NCI-H446 (cell line): ENCODE results near the gene NRN1L.
"Not testable (repeated sequence)": the region's sequence is repeated elsewhere in the genome, so short reads cannot be mapped to it uniquely, and the experiment has no call there.

Experiments
- DNase-seq, 2 experiments: peaks; one replicate each; lab custom pipeline; 2025; lab: John Stamatoyannopoulos, UW

Gene NRN1L

GRCh38 chr16:67882374-67883145 lies 2.1 kb upstream of the NRN1L start:
- no peak for DNase-seq

- no peak for DNase-seq
These were observed 1.4 kb upstream of the NRN1L start for GRCh38 chr16:67883146-67883871.

- DNase-seq = peak in 1 of 2 experiments; percentile 5
These were observed 818 bp upstream of the NRN1L start for GRCh38 chr16:67883872-67884261.

GRCh38 chr16:67885545-67885944 lies 860 bp downstream of the NRN1L start:
- DNase-seq = no peak

GRCh38 chr16:67885976-67886375 lies 1.3 kb downstream of the NRN1L start:
- DNase-seq = no peak

- DNase-seq = no peak
These were observed 1.7 kb downstream of the NRN1L start for GRCh38 chr16:67886387-67886786.

- DNase-seq = no peak
These were observed 3.6 kb downstream of the NRN1L start for GRCh38 chr16:67888331-67888730.

DNA sequence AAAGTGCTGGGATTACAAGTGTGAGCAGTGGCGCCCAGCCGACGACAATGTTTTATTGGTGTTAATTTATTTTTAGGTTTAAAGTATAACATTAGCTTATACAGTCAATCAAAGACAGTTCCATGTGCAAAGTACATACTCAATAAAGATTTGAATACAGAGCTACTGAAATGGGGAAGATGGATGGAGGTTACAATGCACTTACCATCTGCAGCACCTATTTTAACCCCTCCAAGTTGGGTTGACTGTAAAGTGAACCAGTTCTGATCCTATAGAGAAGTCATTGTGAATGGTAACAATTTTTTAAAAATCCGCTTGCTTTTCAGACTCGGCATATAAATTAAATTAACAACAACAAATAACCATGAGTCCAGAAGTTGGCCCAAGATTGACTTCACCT lies 7.7 kb downstream of the NRN1L start:
- DNase-seq = no peak

GRCh38 chr16:67892899-67893742 lies 8.4 kb downstream of the NRN1L start, which contains the start of gene PSKH1:
Gene PSKH1, plus strand, starts transcription at chr16:67893254. Its CDS starts 15,496 bp downstream, at chr16:67908750.
- peak; percentile 81 to 92 for DNase-seq

DNA sequence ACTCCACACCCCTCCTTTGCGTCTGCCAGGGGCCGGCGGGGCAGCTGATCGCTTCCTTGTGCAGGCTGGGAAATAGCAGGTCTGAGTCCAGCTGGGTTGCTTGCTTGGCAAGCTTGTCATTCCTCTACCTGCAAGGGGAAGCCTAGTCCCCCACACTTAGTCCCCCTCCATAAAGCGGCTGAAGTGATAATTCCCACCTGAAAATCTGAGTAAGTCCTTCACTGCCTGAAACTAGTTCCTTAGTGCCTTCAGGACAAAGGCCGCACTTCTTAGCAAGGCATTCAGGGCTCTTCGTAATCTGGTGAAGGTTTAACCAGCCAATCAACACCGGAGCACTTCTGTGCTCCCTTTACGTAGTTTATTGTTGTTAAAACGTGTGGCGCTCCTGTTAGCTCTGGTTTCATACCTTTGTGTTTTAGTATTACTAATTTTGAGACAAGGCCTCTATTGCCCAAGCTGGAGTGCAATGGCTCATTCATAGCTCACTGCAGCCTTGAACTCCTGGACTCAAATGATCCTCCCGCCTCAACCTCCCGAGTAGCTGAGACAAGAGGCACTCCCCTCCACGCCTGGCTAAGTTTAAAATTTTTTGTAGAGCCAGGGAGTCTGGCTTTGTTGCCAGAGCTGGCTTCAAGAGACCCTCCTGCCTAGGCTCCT lies 9.2 kb downstream of the NRN1L start:
- no peak for DNase-seq

DNA sequence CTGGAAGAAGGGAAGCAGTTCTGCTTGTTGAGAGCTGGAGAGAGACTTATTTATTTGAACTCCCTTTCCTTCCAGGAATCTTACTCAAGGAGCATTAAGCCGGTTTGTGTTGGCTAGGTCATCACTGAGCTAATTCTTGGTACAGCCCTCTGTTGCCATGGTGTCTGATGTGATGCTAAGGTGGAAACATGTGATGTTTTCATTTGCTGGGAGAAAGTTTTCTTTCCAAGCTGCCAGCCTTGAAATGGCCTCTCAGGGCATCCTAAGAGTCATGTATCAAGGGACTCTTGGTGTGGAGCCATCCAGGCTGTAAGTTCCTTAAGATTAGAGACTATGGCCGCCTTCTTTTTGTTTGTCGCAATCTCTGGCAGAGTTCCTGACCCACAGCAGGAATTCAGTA lies 12.5 kb downstream of the NRN1L start:
- DNase-seq = no peak

GRCh38 chr16:67901734-67902133 lies 17.0 kb downstream of the NRN1L start:
- DNase-seq = no peak

DNA sequence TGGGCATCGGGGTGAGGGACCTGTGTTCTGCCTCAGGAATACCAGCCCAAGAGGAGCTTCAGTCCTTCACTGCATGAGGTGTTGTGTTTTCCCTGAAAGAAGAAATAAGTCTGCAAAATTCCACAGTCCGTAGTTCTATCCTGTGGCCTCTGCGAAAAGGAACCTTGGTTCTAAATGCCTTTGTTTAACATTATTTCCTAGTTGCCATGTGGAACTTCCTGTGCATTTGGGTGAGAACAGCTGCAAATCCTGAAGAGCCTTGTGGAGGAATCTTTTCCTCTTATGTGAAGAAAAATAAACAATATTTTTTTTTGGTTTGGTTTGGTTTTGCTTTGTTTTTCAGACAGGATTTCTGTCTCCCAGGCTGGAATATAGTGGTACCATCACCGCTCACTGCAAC lies 18.1 kb downstream of the NRN1L start:
- no peak for DNase-seq

- no peak for DNase-seq
These were observed 22.9 kb downstream of the NRN1L start for GRCh38 chr16:67907397-67908180.

DNA sequence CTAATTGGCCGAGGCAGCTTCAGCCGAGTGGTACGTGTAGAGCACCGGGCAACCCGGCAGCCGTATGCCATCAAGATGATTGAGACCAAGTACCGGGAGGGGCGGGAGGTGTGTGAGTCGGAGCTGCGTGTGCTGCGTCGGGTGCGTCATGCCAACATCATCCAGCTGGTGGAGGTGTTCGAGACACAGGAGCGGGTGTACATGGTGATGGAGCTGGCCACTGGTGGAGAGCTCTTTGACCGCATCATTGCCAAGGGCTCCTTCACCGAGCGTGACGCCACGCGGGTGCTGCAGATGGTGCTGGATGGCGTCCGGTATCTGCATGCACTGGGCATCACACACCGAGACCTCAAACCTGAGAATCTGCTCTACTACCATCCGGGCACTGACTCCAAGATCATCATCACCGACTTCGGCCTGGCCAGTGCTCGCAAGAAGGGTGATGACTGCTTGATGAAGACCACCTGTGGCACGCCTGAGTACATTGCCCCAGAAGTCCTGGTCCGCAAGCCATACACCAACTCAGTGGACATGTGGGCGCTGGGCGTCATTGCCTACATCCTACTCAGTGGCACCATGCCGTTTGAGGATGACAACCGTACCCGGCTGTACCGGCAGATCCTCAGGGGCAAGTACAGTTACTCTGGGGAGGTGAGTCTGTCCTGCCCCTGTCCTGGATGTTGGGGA lies 24.5 kb downstream of the NRN1L start:
- no peak for DNase-seq

GRCh38 chr16:67910158-67910557 lies 25.5 kb downstream of the NRN1L start:
- no peak for DNase-seq

DNA sequence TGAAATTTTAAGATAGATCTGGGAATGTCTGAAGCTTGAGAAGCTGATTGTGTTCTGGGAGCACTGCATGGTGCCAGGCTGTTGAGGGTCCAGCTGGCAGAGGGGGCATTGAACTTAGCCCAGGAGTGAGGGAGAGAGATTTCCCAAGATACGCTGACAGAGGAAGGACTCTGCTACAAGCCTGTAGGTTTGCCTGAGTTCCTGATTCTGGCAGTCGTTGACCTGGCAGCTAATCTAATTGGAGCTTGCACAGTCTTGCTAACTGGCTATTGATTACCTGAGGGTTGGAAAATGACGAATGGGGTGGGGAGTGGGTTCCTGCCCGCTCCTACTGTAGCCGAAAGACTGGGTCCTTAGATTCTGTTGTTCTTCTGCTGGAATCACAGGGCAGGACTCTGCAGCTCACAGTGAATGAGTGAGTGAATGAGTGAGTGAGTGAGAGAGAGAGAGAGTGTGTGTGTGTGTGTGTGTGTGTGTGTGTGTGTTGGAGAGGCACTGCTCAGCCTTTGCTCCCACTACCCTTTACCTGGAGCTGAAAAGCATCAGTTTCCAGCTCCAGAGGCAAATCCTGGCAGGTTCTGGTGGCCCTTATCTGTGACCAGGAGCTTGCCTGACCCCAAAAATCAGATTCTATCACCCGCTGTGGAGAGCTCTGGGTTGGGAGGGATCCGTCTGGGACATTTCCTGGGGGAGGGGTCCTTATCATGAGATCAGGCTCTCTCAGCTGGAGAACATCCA lies 30.2 kb downstream of the NRN1L start:
- DNase-seq = no peak

GRCh38 chr16:67915496-67915769 lies 30.7 kb downstream of the NRN1L start:
- not testable (repeated sequence) for DNase-seq

DNA sequence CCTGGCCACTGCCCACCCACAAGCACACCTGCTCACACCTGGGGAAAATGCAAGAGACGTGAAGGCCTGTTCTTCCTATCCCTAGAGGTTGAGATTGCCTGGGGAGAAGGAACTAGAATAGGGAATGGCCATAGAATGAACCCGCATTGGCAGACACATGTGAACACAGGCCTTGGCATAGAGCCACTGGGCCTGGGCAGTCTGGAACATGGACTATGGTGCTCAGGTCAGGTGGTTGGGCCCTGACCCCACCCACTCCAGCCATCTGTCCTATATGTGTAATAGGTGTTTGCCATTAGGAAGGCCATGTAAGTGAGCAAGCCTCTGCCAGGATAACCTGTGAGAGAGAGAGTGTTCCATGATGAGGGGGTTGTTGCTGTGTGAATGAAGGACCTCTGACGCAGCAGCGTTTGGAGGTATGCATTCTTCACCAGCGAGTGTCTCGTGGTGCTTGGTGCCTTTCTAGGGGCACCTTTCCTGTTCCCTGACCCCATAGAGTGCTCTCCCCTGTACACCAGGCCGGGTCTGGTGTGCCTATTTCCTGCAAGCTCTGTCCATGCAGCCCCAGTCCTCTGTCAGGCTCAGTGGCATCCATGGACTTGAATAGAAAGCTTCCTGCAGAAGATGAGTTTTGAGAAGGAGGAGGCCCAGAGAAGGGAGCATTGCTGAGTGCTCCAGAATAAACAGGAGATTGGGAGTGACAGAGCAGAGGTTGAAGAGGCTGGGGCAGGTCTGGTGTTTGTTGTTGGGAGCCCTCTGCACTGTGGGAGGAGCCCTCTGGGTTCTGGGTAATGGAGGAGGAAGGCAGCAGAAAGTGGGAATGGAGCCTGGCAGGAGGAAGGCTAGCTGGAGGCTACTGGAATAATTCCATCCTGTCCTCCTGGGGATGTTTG lies 31.4 kb downstream of the NRN1L start:
- DNase-seq = no peak
